GM19239 (cell line): ENCODE measurements around the gene SRRM4.
"Not testable (repeated sequence)": the region's sequence is repeated elsewhere in the genome, so short reads cannot be mapped to it uniquely, and the experiment has no call there.

Source experiments
- DNase-seq: peaks from one replicate; pipeline ENCODE4 v3.0.0; 2011; ENCODE audit warnings: low spot score; ENCODE audit not compliant: insufficient read length
- FAIRE-seq: peaks from 2 replicates; lab custom pipeline; 2011; peaks lifted over from hg19 to GRCh38; lab: Jason Lieb, UNC

SRRM4 gene

DNA sequence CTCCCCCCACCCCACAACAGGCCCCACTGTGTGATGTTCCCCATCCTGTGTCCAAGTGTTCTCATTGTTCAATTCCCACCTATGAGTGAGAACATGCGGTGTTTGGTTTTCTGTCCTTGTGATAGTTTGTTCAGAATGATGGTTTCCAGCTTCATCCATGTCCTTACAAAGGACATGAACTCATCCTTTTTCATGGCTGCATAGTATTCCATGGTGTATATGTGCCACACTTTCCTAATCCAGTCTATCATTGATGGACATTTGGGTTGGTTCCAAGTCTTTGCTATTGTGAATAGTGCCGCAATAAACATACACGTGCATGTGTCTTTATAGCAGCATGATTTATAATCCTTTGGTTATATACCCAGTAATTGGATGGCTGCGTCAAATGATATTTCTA lies 123.6 kb downstream of the SRRM4 start:
- DNase-seq, FAIRE-seq: not testable (repeated sequence)

DNA sequence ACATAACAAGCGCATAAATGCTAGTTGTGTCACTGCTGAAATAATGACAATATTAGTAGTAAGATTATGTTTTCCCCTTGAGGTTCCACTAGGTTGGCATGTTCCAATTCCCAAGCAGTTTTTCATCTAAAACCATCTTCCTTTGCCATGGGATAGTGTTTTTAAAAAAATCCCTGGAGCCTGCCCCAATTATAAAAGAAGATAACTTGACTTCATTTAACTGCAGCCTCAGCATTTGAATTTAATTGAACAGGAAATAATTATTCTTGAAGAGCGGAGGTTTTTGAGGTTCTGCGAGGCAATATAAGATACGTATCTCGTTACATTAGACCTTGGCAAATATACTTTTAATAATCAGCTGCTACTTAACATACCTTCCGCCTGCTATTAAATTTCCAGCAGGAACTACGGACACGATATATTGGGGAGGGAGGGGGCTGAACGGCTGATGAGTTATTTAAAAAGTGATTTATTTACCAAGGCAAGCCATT lies 132.2 kb downstream of the SRRM4 start:
- FAIRE-seq (no peak), DNase-seq (no peak)

GRCh38 chr12:119114294-119114693 lies 133.0 kb downstream of the SRRM4 start:
- FAIRE-seq (no peak), DNase-seq (no peak)

- peak; percentile 86 for FAIRE-seq
- peak; percentile 46 for DNase-seq
Observed at GRCh38 chr12:119115296-119115905, 134.1 kb downstream of the SRRM4 start.

DNA sequence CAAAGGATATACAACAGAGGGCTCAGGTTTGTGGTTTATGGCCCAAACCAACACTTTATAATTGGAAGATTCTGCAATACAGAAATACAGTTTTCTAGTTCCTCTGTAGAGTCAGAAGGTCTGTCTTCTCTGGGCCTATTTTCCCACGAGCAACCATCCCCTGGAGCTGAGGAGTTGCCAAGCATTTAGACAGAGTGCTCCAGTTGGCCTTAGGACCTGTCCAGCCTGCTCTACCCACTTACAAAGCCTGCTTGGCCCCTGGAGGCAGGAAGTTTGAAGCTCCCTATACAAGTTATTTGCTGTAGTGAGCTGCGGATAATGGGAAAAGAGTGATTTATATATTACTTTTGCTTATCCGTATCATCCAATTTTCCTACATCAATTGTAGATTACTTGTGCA lies 136.6 kb downstream of the SRRM4 start:
- FAIRE-seq (no peak), DNase-seq (no peak)

DNA sequence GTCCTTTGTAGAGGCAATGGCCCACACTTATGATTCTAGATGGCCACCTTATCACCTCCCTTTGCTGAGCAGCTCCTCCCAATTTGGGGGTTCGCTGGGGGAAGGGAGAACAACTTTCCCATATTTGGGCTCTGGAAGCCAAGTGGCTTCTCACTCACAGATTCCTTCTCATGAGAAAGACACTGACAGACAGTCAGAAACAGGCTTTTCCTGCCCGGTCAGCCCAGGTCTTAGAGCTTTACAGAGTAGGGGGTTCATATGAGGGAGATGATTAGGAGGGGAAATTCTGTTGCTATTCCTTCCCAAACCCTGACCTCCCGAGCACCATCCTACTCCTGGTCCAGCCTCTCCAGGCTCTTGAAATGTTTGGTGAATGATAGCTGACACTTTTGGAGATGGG lies 137.3 kb downstream of the SRRM4 start:
- DNase-seq = no peak
- no peak for FAIRE-seq

DNA sequence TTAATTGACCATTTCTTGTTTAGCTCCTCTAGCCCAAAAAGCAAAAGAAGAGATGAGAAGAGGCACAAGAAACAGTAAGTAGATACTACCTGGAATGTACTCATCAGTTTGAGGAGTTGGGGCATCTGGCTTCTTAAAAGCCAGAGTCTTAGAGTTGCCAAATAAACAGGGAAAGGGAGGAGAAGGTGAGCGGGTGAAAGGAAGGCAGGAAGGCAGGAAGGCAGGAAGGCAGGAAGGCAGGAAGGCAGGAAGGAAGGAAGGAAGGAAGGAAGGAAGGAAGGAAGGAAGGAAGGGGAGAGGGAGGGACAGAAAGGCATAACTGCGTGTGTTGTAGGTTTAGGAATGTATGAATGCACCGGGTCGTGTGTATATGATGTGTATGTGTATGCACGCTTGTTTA lies 140.7 kb downstream of the SRRM4 start:
- FAIRE-seq = no peak
- DNase-seq = no peak

DNA sequence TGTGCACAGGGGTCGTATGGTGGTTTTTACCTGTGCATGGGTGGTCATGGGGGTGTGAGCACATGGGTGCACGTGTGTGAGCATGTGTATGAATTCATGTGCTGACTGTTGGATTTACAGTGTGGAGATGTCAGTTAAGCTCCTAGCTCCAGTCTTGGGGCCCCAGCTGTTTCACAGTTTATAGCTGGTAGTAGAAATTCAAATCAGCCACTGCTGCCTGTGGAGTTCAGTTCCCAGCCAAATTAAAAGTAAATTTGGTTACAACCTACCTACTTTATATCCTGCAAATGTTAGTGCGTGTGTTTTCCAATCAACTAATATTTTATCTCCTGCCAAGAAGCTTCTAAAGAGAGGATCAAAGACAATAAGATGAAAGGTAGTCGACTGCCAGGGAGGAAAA lies 141.4 kb downstream of the SRRM4 start:
- DNase-seq = no peak
- FAIRE-seq = no peak

- DNase-seq (no peak), FAIRE-seq (no peak)
Observed at GRCh38 chr12:119128527-119128926, 147.2 kb downstream of the SRRM4 start.

GRCh38 chr12:119129827-119130434 lies 148.6 kb downstream of the SRRM4 start:
- FAIRE-seq (no peak), DNase-seq (no peak)

GRCh38 chr12:119130523-119130922 lies 149.2 kb downstream of the SRRM4 start:
- no peak for FAIRE-seq

DNA sequence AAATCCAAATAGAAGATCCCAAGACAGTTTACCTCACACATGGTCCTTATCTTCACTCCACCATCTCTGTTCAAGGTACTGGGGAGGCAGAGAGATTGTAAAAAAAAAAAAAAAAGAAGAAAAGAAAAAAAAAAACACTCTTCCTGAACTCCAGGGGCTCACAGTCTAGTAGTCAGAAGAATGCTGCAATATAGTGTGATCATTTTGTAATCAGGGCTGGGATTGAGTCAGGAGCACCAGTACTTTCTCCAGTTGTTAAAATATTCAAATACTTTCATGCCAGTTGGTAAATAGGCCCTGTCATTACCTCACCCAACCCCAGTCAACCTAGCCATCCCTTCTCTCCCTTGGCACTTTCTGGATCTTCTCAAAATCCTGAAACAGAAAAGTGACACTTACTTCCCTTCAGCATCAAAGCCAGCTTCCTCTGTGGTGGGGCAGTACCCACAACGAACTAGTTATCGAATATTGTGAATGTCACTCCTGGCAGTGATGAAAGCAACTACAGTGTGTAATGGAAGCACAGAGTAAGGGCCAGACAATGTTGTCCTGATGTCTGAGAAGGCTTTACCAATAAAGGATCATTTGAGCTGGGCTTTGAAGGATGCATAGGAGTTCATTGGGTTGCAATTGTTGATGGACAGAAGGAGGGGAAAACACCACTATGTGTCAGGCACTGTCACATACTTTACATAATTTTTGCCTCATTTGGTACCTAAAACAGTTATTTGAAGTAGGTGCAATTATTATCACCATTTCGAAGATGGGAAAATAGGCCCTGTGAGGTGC lies 153.1 kb downstream of the SRRM4 start:
- no peak for FAIRE-seq
- DNase-seq = no peak

More at GRCh38 chr12:119130523-119130922, 149.2 kb downstream of the SRRM4 start:
- no peak for DNase-seq

DNA sequence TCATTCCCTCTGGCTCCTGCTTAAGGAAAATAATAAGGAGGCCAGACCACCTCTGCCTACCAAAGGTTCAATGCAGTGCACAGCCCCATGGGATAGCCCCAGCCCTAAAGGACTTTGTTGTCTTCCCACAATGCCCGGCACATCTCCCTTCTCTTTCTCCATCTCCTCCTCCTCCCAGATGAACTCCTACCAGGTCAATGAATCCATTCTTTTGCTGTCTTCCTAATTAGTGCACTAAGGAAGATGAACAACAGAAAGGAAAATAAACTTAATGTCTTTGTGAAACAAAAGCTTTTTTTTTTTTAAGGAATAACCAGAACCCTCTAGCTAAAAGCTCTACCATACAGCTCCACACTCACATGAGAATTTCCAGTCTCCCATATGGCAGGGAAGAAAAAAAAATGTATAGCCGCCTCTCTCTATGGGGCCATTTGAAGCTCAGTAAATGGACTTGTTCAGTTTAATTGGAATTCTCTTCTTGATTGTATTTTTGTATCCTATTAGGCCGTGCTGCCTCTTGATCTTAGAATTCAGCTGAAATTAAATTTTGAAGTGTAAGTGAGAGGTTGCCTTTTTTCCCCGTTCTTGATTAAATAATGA lies 155.6 kb downstream of the SRRM4 start:
- no peak for DNase-seq
- FAIRE-seq = no peak

DNA sequence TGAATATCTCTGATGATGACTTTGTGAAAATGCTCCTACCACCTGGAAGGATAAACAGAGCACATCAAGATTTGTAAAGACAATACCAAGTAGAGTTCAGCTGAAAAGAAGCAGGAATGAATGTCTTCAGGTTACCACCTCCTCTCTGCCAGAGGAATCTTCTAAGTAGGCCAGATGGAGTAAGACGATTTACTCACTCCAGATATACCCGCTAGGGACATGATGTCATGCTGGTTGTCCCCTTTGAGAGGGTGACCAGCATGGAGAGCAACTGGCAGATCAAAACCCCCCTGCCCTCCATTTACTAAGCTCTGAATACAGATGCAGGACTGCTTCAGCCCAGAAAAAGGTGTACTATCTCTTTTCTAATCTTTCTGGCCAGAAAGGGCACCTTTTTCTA lies 158.1 kb downstream of the SRRM4 start:
- no peak for FAIRE-seq
- no peak for DNase-seq

GRCh38 chr12:119145367-119145766 lies 164.0 kb downstream of the SRRM4 start:
- DNase-seq = no peak
- no peak for FAIRE-seq

GRCh38 chr12:119147847-119148448 lies 166.6 kb downstream of the SRRM4 start:
- DNase-seq = no peak
- no peak for FAIRE-seq

GRCh38 chr12:119149270-119149669 lies 167.9 kb downstream of the SRRM4 start:
- FAIRE-seq (no peak), DNase-seq (no peak)

DNA sequence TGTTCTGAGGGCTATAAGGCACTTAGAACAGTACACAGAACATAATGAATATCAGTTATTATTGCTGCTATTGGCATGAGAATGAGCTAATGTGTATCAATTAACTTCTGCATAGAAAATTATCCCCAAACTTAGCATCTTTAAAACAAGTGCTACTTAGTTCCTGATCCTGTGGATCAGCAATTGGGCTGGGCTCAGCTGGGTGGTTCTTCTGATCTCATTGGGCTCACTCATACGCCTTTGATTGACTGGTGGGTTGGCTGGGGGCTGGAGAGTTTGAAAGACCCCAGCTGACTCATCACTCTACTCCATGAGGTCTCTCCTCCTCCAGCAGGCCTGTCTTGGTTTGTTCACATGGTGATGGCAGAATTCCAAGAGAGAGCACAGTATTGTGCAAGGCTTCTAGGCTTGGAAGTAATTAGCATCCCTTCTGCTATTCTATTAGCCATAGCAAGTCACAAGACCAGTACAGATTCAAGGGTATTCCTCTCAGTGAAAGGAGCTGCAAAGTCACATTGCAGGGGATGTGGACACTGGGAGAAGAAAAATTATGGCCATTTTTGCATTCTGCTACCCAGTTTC lies 170.2 kb downstream of the SRRM4 start:
- no peak for DNase-seq
- FAIRE-seq = no peak

- DNase-seq (no peak), FAIRE-seq (no peak)
Observed at GRCh38 chr12:119153477-119154434, 172.4 kb downstream of the SRRM4 start.
